DND-41 (cell line): ENCODE results near the gene DAPL1.

ENCODE experiments used
- ATAC-seq: fragments of 200-7000 bp; cut with Tn5 transposase; 3 replicates; pipeline ENCODE4 v1.9.1; 2021; ENCODE audit warnings: low read depth; ENCODE audit not compliant: insufficient read depth
- DNase-seq: peaks from one replicate; pipeline ENCODE4 v3.0.0-alpha.2; 2020
- H2AFZ ChIP-seq: 2 replicates; pipeline ENCODE4 v1.6.0; 2012; ENCODE audit warnings: low read depth, low read length
- H3K27ac ChIP-seq: 2 replicates; pipeline ENCODE4 v1.5.1; 2012; ENCODE audit warnings: low read length, inconsistent platforms
- H3K27me3 ChIP-seq: fragments of 200-600 bp; sonication (generic); 2 replicates; pipeline ENCODE4 v1.6.0; 2012; ENCODE audit warnings: low read length, mild to moderate bottlenecking, inconsistent platforms; ENCODE audit not compliant: insufficient read depth, poor library complexity
- H3K36me3 ChIP-seq: 2 replicates; pipeline ENCODE4 v1.5.1; 2012; ENCODE audit warnings: low read length, inconsistent platforms; ENCODE audit not compliant: insufficient read depth
- H3K4me1 ChIP-seq: 2 replicates; pipeline ENCODE4 v1.5.1; 2012; ENCODE audit warnings: mild to moderate bottlenecking, low read length; ENCODE audit not compliant: insufficient read depth
- H3K4me2 ChIP-seq: 2 replicates; pipeline ENCODE4 v1.6.0; 2012; ENCODE audit warnings: mild to moderate bottlenecking, moderate library complexity, low read length, inconsistent platforms; ENCODE audit not compliant: insufficient read depth
- H3K4me3 ChIP-seq, 2 experiments: fragments of 200-600 bp in 1 of 2; shearing (Covaris generic) in 1 of 2; 2 replicates each; pipeline ENCODE4 v1.5.1; 2012 to 2016; ENCODE audit warnings: inconsistent platforms in 2 of 2, low read length in 2 of 2, mild to moderate bottlenecking in 2 of 2, low read depth in 1 of 2, moderate library complexity in 1 of 2
- H3K79me2 ChIP-seq: 2 replicates; pipeline ENCODE4 v1.6.0; 2012; ENCODE audit warnings: low read length, inconsistent platforms; ENCODE audit not compliant: insufficient read depth
- H3K9ac ChIP-seq: 2 replicates; pipeline ENCODE4 v1.6.0; 2012; ENCODE audit warnings: low read depth, mild to moderate bottlenecking, inconsistent platforms, low read length, moderate library complexity
- H3K9me3 ChIP-seq: 2 replicates; pipeline ENCODE4 v1.5.1; 2012; ENCODE audit warnings: low read length, moderate library complexity, mild to moderate bottlenecking, inconsistent platforms; ENCODE audit not compliant: insufficient read depth, severe bottlenecking
- H4K20me1 ChIP-seq: 2 replicates; pipeline ENCODE4 v1.6.0; 2012; ENCODE audit warnings: low read length; ENCODE audit not compliant: insufficient read depth
- CTCF ChIP-seq: IDR thresholded peaks from 2 replicates; pipeline ENCODE4 v1.5.1; 2012; ENCODE audit warnings: borderline replicate concordance, low read length, moderate library complexity, mild to moderate bottlenecking; ENCODE audit not compliant: poor library complexity, severe bottlenecking; ENCODE audit errors: extremely low read depth
- EZH2 ChIP-seq: IDR thresholded peaks from 3 replicates; pipeline ENCODE4 v1.6.1; 2012; ENCODE audit warnings: borderline replicate concordance, low read depth, mild to moderate bottlenecking, moderate library complexity, low read length, inconsistent platforms; ENCODE audit not compliant: severe bottlenecking

DAPL1 gene

DNA sequence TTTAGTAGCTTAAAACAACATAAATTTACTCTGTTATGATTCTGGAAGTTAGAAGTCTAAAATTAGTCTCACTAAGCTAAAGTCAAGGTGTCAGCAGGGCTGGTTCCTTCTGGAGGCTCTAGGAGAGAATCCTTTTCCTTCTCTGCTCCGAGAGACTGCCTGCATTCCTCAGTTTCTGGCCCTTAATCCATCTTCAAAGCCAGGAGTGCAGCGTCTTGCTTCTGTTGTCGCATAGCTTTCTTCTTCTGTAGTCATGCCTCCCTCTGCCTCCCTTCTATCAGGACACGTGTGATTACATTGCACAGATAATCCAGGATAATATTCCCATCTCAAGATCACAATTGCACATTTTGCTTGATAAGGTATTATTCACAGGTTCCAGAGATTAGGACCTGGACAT is 35.1 kb downstream of the DAPL1 start:
- no peak overlapping the region for H2AFZ ChIP-seq
- no peaks in the 10 kb centered on the region for H3K36me3 ChIP-seq
- ATAC-seq, result no peak

GRCh38 chr2:158835431-158835830 is 40.3 kb downstream of the DAPL1 start:
- no peak overlapping the region for H3K27ac ChIP-seq
- TF ChIP-seq CTCF, result no peak
- no peak for TF ChIP-seq EZH2
- H3K27me3 ChIP-seq, result no peaks in the 10 kb centered on the region
- no peak overlapping the region for H2AFZ ChIP-seq
- H4K20me1 ChIP-seq, result no peaks in the 10 kb centered on the region
- H3K36me3 ChIP-seq, result no peaks in the 10 kb centered on the region
- no peak for DNase-seq
- H3K9ac ChIP-seq, result no peak overlapping the region
- no peak for ATAC-seq
- no peak overlapping the region for H3K4me2 ChIP-seq
- no peaks in the 10 kb centered on the region for H3K4me1 ChIP-seq
- no peak overlapping the region for H3K4me3 ChIP-seq
- no peaks in the 10 kb centered on the region for H3K79me2 ChIP-seq
- no peaks in the 10 kb centered on the region for H3K9me3 ChIP-seq

More for the DNA sequence above, 35.1 kb downstream of the DAPL1 start:
- H3K4me2 ChIP-seq, result no peak overlapping the region
- H3K79me2 ChIP-seq, result no peaks in the 10 kb centered on the region
- no peak overlapping the region for H3K27ac ChIP-seq
- H3K4me1 ChIP-seq, result no peaks in the 10 kb centered on the region
- DNase-seq, result no peak
- no peak for TF ChIP-seq CTCF
- no peak for TF ChIP-seq EZH2
- H3K4me3 ChIP-seq, result no peak overlapping the region
- no peak overlapping the region for H3K9ac ChIP-seq
- no peaks in the 10 kb centered on the region for H3K27me3 ChIP-seq
- no peaks in the 10 kb centered on the region for H3K9me3 ChIP-seq
- H4K20me1 ChIP-seq, result no peaks in the 10 kb centered on the region

DNA sequence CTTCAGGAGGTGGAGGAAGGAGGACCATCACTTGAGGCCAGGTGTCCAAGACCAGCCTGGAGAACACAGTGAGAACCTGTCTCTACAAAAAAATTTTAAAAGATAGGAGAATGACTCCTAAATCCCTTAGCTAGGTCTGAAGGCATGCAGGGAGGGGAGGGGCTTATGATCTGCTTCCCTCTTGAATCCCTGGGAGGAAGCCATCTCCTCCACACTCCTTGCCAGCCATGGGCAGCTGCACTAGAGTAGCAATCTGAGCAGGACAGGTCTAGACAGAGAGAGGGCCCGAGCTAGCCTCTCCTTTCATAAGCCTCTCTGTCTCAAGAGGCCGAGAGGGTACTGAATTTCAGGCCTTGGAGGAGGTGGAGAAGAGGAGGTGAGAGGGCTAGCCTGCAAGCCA is 42.5 kb downstream of the DAPL1 start:
- Histone ChIP-seq H2AFZ (no peak overlapping the region), H3K27me3 (no peaks in the 10 kb centered on the region), H3K36me3 (no peaks in the 10 kb centered on the region), H3K9ac (no peak overlapping the region), H3K79me2 (no peaks in the 10 kb centered on the region), H3K27ac (no peak overlapping the region), H3K4me2 (no peak overlapping the region), H3K9me3 (no peaks in the 10 kb centered on the region), H4K20me1 (no peaks in the 10 kb centered on the region), H3K4me1 (no peaks in the 10 kb centered on the region), H3K4me3 (no peak overlapping the region)
- no peak for TF ChIP-seq EZH2
- TF ChIP-seq CTCF, result no peak
- ATAC-seq (no peak), DNase-seq (no peak)

GRCh38 chr2:158841850-158842249 is 46.7 kb downstream of the DAPL1 start:
- Histone ChIP-seq H3K79me2 (no peaks in the 10 kb centered on the region), H3K27me3 (peaks cover 7% of the 10 kb centered on the region), H3K9me3 (no peaks in the 10 kb centered on the region), H3K9ac (no peak overlapping the region), H3K4me3 (no peak overlapping the region), H3K36me3 (no peaks in the 10 kb centered on the region), H2AFZ (no peak overlapping the region), H3K4me2 (no peak overlapping the region), H3K27ac (no peak overlapping the region), H4K20me1 (no peaks in the 10 kb centered on the region), H3K4me1 (no peaks in the 10 kb centered on the region)
- no peak for TF ChIP-seq EZH2
- no peak for TF ChIP-seq CTCF
- no peak for DNase-seq
- ATAC-seq, result no peak
